Keratinocyte (primary cell): ENCODE data around the gene CA12.

ENCODE experiments used
- EZH2 ChIP-seq: IDR thresholded peaks from one replicate; pipeline ENCODE4 v1.6.1; 2012; ENCODE audit warnings: inconsistent platforms, mild to moderate bottlenecking, low read length, moderate library complexity
- TF ChIP-seq, protein P1 (sequence below), 3 experiments: IDR thresholded peaks in 1 of 3; conservative IDR thresholded peaks in 1 of 3; optimal IDR thresholded peaks in 1 of 3; 2 replicates in 2 of 3; 3 replicates in 1 of 3; pipeline versions ENCODE3 to v1.5.1; 2011; ENCODE audit warnings: low read length in 3 of 3, mild to moderate bottlenecking in 3 of 3, moderate library complexity in 2 of 3, control low read depth in 1 of 3, inconsistent platforms in 1 of 3; ENCODE audit not compliant: insufficient read depth in 2 of 3; ENCODE audit errors: extremely low read depth in 1 of 3

DNA sequence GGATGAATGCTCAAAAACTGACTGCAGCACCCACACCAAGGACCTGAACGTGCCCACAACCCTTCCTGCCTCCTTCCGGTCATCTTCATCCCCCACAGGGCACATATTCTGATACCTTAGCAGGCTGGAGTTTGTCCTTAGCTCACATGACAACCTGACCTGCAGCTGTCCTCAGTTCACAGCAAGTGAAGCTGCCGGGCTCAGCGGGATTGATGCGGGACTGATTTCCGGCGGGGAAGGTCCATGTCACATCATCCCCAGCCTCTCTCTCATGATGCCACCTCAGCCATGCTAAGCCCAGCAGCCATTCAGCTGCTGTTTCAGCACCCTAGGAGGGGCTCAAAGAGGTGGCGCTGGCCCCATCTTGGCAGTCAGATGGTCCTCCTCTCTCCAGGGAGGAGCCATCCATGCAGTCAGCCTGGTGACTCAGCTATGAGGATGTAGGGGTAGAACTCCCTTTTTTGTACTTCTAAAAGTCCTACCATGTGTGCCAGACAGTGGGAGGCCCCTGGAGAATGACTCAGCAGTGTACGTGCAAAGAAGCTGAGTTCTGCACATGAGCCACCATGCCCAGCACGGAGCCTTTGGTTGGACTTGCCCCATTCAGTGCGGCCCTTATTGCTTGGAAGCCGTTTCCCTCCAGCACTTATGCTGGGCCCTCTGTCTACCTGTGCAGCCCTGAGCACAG is 9.5 kb downstream of the CA12 start:
- TF ChIP-seq, protein P1, sequence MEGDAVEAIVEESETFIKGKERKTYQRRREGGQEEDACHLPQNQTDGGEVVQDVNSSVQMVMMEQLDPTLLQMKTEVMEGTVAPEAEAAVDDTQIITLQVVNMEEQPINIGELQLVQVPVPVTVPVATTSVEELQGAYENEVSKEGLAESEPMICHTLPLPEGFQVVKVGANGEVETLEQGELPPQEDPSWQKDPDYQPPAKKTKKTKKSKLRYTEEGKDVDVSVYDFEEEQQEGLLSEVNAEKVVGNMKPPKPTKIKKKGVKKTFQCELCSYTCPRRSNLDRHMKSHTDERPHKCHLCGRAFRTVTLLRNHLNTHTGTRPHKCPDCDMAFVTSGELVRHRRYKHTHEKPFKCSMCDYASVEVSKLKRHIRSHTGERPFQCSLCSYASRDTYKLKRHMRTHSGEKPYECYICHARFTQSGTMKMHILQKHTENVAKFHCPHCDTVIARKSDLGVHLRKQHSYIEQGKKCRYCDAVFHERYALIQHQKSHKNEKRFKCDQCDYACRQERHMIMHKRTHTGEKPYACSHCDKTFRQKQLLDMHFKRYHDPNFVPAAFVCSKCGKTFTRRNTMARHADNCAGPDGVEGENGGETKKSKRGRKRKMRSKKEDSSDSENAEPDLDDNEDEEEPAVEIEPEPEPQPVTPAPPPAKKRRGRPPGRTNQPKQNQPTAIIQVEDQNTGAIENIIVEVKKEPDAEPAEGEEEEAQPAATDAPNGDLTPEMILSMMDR (optimal IDR thresholded peaks at IDR 0.05 in 1 of 3, IDR thresholded peaks at IDR 0.05 in 1 of 3, conservative IDR thresholded peaks at IDR 0.05 in 1 of 3; ENCODE audit: extremely low read depth in 1 of 3, insufficient read depth in 2 of 3, low read length in 3 of 3): peak in 1 of 3 experiments; percentile 0
- no peak for TF ChIP-seq EZH2
